Measurements from ENCODE around the gene ROBO2. TPM values are rescaled to one million over a fixed set of nuclear protein-coding genes. Genes with fewer than 3 reads are reported as not detected.

The ROBO2 gene
- total and polyA plus RNA-seq, 2 donors from 2014 or later: 1.3 to 1.6 TPM

GRCh38 chr3:77536038-77536775, 496.3 kb downstream of the ROBO2 start:
- H3K27me3 ChIP-seq (ENCODE audit: control insufficient read depth, insufficient read depth, low read length): no peaks in the 10 kb centered on the region
- no peak for FAIRE-seq
- H3K36me3 ChIP-seq (ENCODE audit: control insufficient read depth in 2 of 3, insufficient read depth in 3 of 3, low read length in 3 of 3): no peaks in the 10 kb centered on the region
- H3K27ac ChIP-seq (ENCODE audit: low read depth in 2 of 2, low read length in 2 of 2): no peak overlapping the region
- intact Hi-C loops (cut with DNase I): no loop called here
- no peak for TF ChIP-seq CTCF (IDR thresholded peaks at IDR 0.05; ENCODE audit: borderline replicate concordance, extremely low read depth, insufficient read depth)
- H3K9ac ChIP-seq (ENCODE audit: low read length in 3 of 3): no peak overlapping the region
- H3K4me1 ChIP-seq (ENCODE audit: control insufficient read depth in 2 of 3, insufficient read depth in 2 of 3, low read depth in 1 of 3, low read length in 3 of 3): peaks cover 0 to 2% (median 0%) of the 10 kb centered on the region in 3 donors
- no peak for DNase-seq
- no peak overlapping the region for H3K4me3 ChIP-seq (ENCODE audit: low read length in 3 of 3)
- no peaks in the 10 kb centered on the region for H3K9me3 ChIP-seq (ENCODE audit: control insufficient read depth in 2 of 3, insufficient read depth in 1 of 3, low read length in 3 of 3)

GRCh38 chr3:77539014-77539413, 499.1 kb downstream of the ROBO2 start:
- Histone ChIP-seq H3K4me3 (ENCODE audit: low read length in 3 of 3) (no peak overlapping the region), H3K9me3 (ENCODE audit: control insufficient read depth in 2 of 3, insufficient read depth in 1 of 3, low read length in 3 of 3) (no peaks in the 10 kb centered on the region), H3K4me1 (ENCODE audit: control insufficient read depth in 2 of 3, insufficient read depth in 2 of 3, low read depth in 1 of 3, low read length in 3 of 3) (peaks cover 0 to 3% (median 0%) of the 10 kb centered on the region in 3 donors), H3K27ac (ENCODE audit: low read depth in 2 of 2, low read length in 2 of 2) (no peak overlapping the region), H3K9ac (ENCODE audit: low read length in 3 of 3) (no peak overlapping the region), H3K27me3 (ENCODE audit: control insufficient read depth, insufficient read depth, low read length) (no peaks in the 10 kb centered on the region), H3K36me3 (ENCODE audit: control insufficient read depth in 2 of 3, insufficient read depth in 3 of 3, low read length in 3 of 3) (no peaks in the 10 kb centered on the region)
- no peak for FAIRE-seq
- intact Hi-C loops (cut with DNase I): no loop called here
- no peak for DNase-seq
- TF ChIP-seq CTCF (IDR thresholded peaks at IDR 0.05; ENCODE audit: borderline replicate concordance, extremely low read depth, insufficient read depth): no peak

- Histone ChIP-seq H3K9ac (ENCODE audit: low read length in 3 of 3) (no peak overlapping the region), H3K9me3 (ENCODE audit: control insufficient read depth in 2 of 3, insufficient read depth in 1 of 3, low read length in 3 of 3) (no peaks in the 10 kb centered on the region), H3K27ac (ENCODE audit: low read depth in 2 of 2, low read length in 2 of 2) (no peak overlapping the region), H3K4me3 (ENCODE audit: low read length in 3 of 3) (no peak overlapping the region), H3K4me1 (ENCODE audit: control insufficient read depth in 2 of 3, insufficient read depth in 2 of 3, low read depth in 1 of 3, low read length in 3 of 3) (peaks cover 0 to 3% (median 0%) of the 10 kb centered on the region in 3 donors), H3K36me3 (ENCODE audit: control insufficient read depth in 2 of 3, insufficient read depth in 3 of 3, low read length in 3 of 3) (no peaks in the 10 kb centered on the region), H3K27me3 (ENCODE audit: control insufficient read depth, insufficient read depth, low read length) (no peaks in the 10 kb centered on the region)
- DNase-seq (peak in 1 of 5 donors; percentile 13), FAIRE-seq (no peak)
- intact Hi-C loops (cut with DNase I): no loop called here
- no peak for TF ChIP-seq CTCF (IDR thresholded peaks at IDR 0.05; ENCODE audit: borderline replicate concordance, extremely low read depth, insufficient read depth)
Measured at GRCh38 chr3:77539677-77540076, 499.8 kb downstream of the ROBO2 start.
